K562 treated with DMSO at 1 percent for 4 hours (cell line): ENCODE results near the gene PCDHGA5. TPM values are rescaled to one million over a fixed set of nuclear protein-coding genes. Genes with fewer than 3 reads are reported as not detected.

Experiments used
- total RNA-seq: library from RNA; unstranded; fragments of 300-600 nt; gene quantifications from 2 replicates; pipeline ENCODE4 v1.2.3, GENCODE V29; 2022; ENCODE audit not compliant: insufficient read depth

The PCDHGA5 gene
- total RNA-seq = 0.16 TPM in 1 of 2 replicates, not detected in the other

GRCh38 chr5:141363952-141364660, at the start of gene PCDHGA5:
Gene PCDHGA5 (plus strand): TSS chr5:141364162. CDS start chr5:141364331, 169 bp downstream.

DNA sequence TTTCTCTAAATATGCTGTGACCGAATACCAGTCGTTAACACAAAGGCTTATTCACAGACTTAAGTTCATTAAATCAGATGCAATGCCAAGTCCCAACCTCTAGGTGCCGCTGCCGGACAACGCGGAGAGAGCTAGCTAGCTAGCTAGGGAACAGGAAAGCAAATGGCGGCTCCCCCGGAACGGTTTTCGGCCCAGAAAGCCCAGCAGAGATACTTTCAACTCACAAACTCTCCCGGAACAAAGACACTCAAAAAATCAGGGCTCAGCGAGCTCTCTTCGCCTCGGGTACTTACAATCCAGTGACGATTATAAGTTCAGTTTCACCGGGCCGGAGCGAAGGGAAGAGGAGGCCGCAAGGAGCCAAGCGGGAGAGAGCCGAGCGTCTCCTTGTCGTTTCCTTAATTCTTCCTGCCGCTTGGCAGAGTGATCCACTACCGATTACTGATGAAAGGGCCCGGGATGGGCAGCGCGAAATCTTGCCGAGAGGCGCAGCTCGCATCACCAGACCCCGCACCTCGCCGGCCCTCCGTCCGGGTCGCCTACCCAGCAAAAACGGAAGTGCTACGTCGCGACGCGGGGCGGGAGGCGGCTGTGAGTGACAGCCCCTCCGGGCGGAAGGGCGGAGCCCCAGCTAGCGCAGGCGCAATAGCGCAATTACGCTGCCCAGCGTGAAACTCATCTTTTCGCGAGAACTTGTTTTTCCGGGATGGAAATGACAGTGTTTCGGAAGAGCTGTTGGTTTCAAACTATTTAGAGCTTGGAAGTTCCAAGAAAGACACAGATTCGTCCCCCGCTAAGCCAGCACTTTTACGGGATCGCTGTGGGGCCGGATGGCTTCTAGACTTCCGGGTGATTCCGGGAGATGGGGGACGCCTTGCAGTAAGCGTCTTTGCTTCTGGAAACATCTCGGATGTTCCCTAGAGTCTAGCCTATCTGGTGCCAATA, 43.5 kb upstream of the PCDHGA5 start, which contains the start of gene TAF7:
Gene TAF7, minus strand, starts transcription at position 560 of the 945 bp plus-strand sequence. CDS start 740 bp downstream, outside the sequence.

GRCh38 chr5:141330299-141331080, 33.5 kb upstream of the PCDHGA5 start, which contains the start of gene PCDHGA1:
Gene PCDHGA1 (plus strand): TSS chr5:141330514.

DNA sequence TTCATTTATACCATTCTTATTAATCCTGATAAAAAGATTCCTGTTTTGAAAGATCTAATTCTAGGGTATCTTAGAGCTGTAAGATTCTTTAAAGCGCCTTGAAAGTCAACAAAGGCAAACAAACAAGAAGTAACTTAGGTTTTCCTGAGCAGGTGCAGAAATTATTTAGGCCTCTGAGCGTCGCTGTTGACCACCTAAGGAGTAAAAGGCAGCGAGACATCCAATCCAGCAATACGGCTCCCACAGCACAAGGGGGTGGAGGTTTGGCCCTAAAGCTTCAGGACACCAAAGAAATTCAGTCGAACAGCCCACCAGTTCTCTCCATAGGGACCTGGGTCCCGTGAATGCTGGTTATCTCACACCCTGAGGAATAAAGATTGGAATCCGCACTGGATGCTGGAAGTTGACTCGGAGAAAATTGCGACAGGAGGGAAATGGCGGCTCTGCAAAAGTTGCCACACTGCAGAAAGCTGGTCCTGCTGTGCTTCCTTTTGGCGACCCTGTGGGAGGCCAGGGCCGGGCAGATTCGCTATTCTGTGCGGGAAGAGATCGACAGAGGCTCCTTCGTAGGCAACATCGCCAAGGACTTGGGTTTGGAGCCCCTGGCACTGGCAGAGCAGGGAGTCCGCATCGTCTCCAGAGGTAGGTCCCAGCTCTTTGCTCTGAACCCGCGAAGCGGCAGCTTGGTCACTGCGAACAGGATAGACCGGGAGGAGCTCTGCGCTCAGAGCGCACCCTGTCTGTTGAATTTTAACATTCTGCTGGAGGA, 25.2 kb upstream of the PCDHGA5 start, which contains the start of gene PCDHGA2:
Gene PCDHGA2, plus strand, starts transcription at position 223 of the 769 bp plus-strand sequence.

GRCh38 chr5:141343242-141343952, 20.6 kb upstream of the PCDHGA5 start, which contains the start of gene PCDHGA3:
Gene PCDHGA3 (plus strand): TSS chr5:141343829. CDS start chr5:141344034, 205 bp downstream.

GRCh38 chr5:141349917-141350619, 13.9 kb upstream of the PCDHGA5 start, which contains the start of gene PCDHGB1:
Gene PCDHGB1 (plus strand): TSS chr5:141350099. CDS start chr5:141350261, 162 bp downstream.

DNA sequence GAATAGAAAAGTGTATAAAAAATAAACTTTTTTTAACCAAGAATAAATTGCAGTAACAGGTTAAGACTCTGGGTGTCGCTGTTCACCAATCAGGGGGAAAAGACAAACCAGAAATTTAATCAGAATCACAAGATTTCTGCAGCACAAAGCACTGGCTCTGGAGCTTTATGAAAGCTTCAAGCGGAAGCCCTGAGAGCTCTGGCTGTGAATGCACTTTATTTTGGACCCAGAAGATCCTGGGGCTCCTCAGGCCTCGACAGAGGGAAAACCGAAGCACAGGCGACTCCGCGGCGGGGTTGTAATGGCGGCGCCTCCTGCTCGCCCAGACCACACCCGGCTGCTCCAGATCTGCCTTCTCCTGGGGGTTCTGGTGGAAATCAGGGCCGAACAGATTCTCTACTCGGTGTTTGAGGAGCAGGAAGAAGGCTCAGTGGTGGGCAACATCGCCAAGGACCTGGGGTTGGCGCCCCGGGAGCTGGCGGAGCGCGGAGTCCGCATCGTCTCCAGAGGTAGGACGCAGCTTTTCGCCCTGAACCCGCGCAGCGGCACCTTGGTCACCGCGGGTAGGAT, 9.0 kb upstream of the PCDHGA5 start, which contains the start of gene PCDHGA4:
Gene PCDHGA4, plus strand, starts transcription at position 122 of the 570 bp plus-strand sequence. Its CDS starts 87 bp downstream, at position 209.

DNA sequence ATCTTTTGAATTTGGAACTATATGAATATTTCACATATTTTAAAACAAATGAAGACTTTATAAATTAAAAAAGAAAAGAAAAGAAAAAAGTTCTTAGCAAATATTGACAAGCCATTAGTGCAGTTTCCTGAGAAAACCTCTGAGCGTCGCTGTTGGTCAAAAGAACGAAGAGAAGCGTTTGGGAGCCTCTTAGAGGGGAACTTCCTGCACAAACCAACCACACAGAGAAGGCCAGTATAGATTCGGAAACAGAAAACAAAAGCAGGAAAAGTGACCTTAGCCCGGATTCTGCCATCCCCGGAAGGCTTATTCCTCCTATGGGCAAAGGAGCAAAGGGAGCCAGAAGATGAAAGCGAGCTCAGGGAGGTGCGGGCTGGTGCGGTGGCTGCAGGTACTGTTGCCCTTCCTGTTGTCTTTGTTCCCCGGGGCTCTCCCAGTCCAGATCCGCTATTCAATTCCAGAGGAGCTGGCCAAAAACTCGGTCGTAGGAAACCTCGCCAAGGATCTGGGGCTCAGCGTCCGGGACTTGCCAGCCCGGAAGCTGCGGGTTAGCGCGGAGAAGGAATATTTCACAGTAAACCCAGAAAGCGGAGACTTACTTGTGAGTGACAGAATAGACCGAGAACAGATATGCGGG, 4.1 kb upstream of the PCDHGA5 start, which contains the start of gene PCDHGB2:
Gene PCDHGB2, plus strand, starts transcription at position 205 of the 637 bp plus-strand sequence. Its CDS starts 142 bp downstream, at position 347.

DNA sequence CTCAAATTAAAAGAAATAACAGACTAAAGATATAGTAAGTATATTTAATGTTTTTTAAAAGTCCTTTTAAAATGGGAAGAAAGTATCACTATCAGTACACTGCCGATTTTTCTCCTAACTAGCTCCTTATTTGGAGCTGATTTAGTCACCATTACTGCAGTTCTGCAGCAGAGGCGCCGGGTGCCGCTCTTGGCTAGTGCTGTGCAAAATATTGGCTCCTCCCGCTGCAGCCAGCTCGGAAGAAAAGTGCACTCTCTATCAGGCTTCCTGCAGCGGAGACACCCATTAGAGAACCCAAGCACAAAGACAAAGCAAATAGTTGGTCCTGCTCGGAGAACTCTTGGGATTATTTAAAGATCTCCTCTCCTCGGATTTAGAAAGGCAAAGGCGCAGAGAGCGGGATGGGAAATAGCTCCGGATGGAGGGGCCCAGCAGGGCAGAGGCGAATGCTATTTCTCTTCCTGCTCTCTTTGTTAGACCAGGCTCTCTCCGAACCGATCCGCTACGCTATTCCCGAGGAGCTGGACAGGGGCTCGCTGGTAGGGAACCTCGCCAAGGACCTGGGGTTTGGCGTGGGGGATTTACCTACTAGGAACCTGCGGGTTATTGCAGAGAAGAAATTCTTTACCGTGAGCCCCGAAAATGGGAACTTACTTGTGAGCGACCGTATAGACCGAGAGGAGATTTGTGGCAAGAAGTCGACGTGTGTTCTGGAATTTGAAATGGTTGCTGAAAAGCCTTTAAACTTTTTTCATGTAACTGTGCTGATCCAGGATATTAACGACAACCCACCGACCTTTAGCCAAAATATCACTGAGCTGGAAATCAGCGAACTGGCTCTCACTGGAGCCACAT, 6.3 kb downstream of the PCDHGA5 start, which contains the start of gene PCDHGB3:
Gene PCDHGB3, plus strand, starts transcription at position 249 of the 855 bp plus-strand sequence. Its CDS starts 153 bp downstream, at position 402.

DNA sequence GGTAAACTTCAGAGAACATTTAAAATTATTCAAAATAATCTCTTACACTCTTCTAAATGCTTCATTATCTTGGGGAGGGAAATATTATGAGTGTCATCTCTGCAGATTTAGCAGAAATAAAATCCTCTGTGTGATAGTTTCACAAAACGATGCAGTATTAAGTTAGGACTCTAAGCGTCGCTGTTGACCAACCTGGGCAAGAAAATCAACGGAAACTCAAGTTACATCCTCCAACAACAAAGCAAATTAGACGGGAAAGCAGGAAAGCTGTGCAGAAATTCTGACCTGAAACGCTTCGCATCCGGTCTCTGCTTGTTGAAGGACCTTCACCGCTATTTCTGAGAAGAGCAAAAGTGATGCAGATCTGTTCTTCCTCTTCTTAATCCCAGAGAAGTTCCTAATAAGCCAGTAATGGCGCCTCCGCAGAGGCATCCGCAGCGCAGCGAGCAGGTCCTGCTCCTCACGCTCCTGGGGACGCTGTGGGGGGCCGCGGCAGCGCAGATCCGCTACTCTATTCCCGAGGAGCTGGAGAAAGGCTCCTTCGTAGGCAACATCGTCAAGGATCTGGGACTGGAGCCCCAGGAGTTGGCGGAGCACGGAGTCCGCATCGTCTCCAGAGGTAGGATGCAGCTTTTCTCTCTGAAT, 9.8 kb downstream of the PCDHGA5 start, which contains the start of gene PCDHGA6:
Gene PCDHGA6, plus strand, starts transcription at position 219 of the 645 bp plus-strand sequence. Its CDS starts 193 bp downstream, at position 412.

GRCh38 chr5:141382469-141383294, 18.7 kb downstream of the PCDHGA5 start, which contains the start of gene PCDHGA7:
Gene PCDHGA7 (plus strand): TSS chr5:141382742. CDS start chr5:141382900, 158 bp downstream.

GRCh38 chr5:141387557-141388311, 23.8 kb downstream of the PCDHGA5 start, which contains the start of gene PCDHGB4:
Gene PCDHGB4 (plus strand): TSS chr5:141387698. CDS start chr5:141387885, 187 bp downstream.

GRCh38 chr5:141392429-141393198, 28.7 kb downstream of the PCDHGA5 start, which contains the start of gene PCDHGA8:
Gene PCDHGA8 (plus strand): TSS chr5:141392633. CDS start chr5:141392814, 181 bp downstream.

